Neuronal stem cell (in vitro differentiated cells): ENCODE results near the gene PRR12. TPM values are rescaled to one million over a fixed set of nuclear protein-coding genes. Genes with fewer than 3 reads are reported as not detected.

Source experiments
- DNase-seq: peaks from one replicate; pipeline ENCODE4 v3.0.0-alpha.2; 2013; ENCODE audit warnings: low spot score
- H2AFZ ChIP-seq: one replicate; pipeline ENCODE4 v1.6.1; 2013; ENCODE audit warnings: mild to moderate bottlenecking, low read length, inconsistent platforms
- H2AK5ac ChIP-seq: 2 replicates; pipeline ENCODE4 v1.6.1; 2013; ENCODE audit warnings: low read depth, mild to moderate bottlenecking, inconsistent platforms, low read length, moderate library complexity, mixed read lengths
- H2BK120ac ChIP-seq: 2 replicates; pipeline ENCODE4 v1.6.1; 2013; ENCODE audit warnings: low read depth, mild to moderate bottlenecking, inconsistent platforms, low read length, moderate library complexity, mixed read lengths
- H2BK12ac ChIP-seq: one replicate; pipeline ENCODE4 v1.6.1; 2013; ENCODE audit warnings: low read length, inconsistent platforms
- H2BK15ac ChIP-seq: 2 replicates; pipeline ENCODE4 v1.6.1; 2013; ENCODE audit warnings: mild to moderate bottlenecking, low read length, inconsistent platforms, mixed read lengths
- H2BK5ac ChIP-seq: one replicate; pipeline ENCODE4 v1.6.1; 2013; ENCODE audit warnings: inconsistent platforms, mild to moderate bottlenecking, low read length, moderate library complexity
- H3K14ac ChIP-seq: one replicate; pipeline ENCODE4 v1.6.1; 2013; ENCODE audit warnings: low read length, inconsistent platforms
- H3K18ac ChIP-seq: 2 replicates; pipeline ENCODE4 v1.6.1; 2013; ENCODE audit warnings: low read length, inconsistent platforms
- H3K23ac ChIP-seq: 2 replicates; pipeline ENCODE4 v1.6.1; 2013; ENCODE audit warnings: low read depth, mild to moderate bottlenecking, mixed read lengths, low read length, inconsistent platforms; ENCODE audit not compliant: poor library complexity
- H3K27ac ChIP-seq: replicated peaks from 3 replicates; pipeline ENCODE4 v1.5.1; 2013; ENCODE audit warnings: low read length, inconsistent platforms
- H3K27me3 ChIP-seq, 3 experiments: 2 replicates each; pipeline ENCODE4 v1.6.1; 2013; ENCODE audit warnings: low read length in 3 of 3, mild to moderate bottlenecking in 2 of 3, inconsistent platforms in 1 of 3, low read depth in 1 of 3, mixed read lengths in 1 of 3, moderate library complexity in 1 of 3; ENCODE audit not compliant: control insufficient read depth in 3 of 3, insufficient read depth in 3 of 3
- H3K36me3 ChIP-seq, 2 donors: replicated peaks in 1 of 2; 2 replicates each; pipeline ENCODE4 v1.6.1; 2013; ENCODE audit warnings: low read length in 2 of 2; ENCODE audit not compliant: control insufficient read depth in 2 of 2, insufficient read depth in 2 of 2
- H3K4ac ChIP-seq: 2 replicates; pipeline ENCODE4 v1.6.1; 2013; ENCODE audit warnings: inconsistent platforms, mild to moderate bottlenecking, low read length, moderate library complexity
- H3K4me1 ChIP-seq, 2 donors: 1 replicate in 1 of 2; 2 replicates in 1 of 2; pipeline ENCODE4 v1.6.1; 2013; ENCODE audit warnings: low read length in 2 of 2, low read depth in 1 of 2; ENCODE audit not compliant: control insufficient read depth in 2 of 2, insufficient read depth in 1 of 2
- H3K4me2 ChIP-seq: one replicate; pipeline ENCODE4 v1.6.1; 2013; ENCODE audit warnings: mild to moderate bottlenecking, low read length, inconsistent platforms; ENCODE audit not compliant: insufficient read depth, poor library complexity, severe bottlenecking
- H3K4me3 ChIP-seq, 2 donors: 2 replicates each; pipeline ENCODE4 v1.5.1; 2013; ENCODE audit warnings: low read length in 2 of 2, mild to moderate bottlenecking in 2 of 2, inconsistent platforms in 1 of 2, moderate library complexity in 1 of 2
- H3K79me1 ChIP-seq: one replicate; pipeline ENCODE4 v1.6.1; 2013; ENCODE audit warnings: low read depth, mild to moderate bottlenecking, inconsistent platforms, low read length, moderate library complexity
- H3K9ac ChIP-seq: one replicate; pipeline ENCODE4 v1.6.1; 2013; ENCODE audit warnings: mild to moderate bottlenecking, low read depth, low read length, inconsistent platforms; ENCODE audit not compliant: poor library complexity
- H3K9me3 ChIP-seq, 2 donors: replicated peaks in 1 of 2; 2 replicates each; pipeline versions ENCODE3 to v1.6.1; 2013; ENCODE audit warnings: low read length in 2 of 2, mild to moderate bottlenecking in 2 of 2, inconsistent platforms in 1 of 2, low read depth in 1 of 2, mixed read lengths in 1 of 2, moderate library complexity in 1 of 2; ENCODE audit not compliant: control insufficient read depth in 2 of 2, insufficient read depth in 1 of 2
- H4K8ac ChIP-seq: one replicate; pipeline ENCODE4 v1.6.1; 2013; ENCODE audit warnings: low read depth, mild to moderate bottlenecking, inconsistent platforms, low read length, moderate library complexity
- H4K91ac ChIP-seq: one replicate; pipeline ENCODE4 v1.6.1; 2013; ENCODE audit warnings: low read length, low read depth, mild to moderate bottlenecking, inconsistent platforms; ENCODE audit not compliant: poor library complexity
- WGBS, 2 donors: extraction: QIAGEN DNeasy Blood & Tissue Kit; methylation state at CpG; one replicate each; pipeline ENCODE4 v1.1.7; 2013; ENCODE audit warnings: missing lambda C conversion rate in 2 of 2, mixed read lengths in 1 of 2; ENCODE audit not compliant: insufficient read length in 2 of 2, insufficient replicate concordance in 1 of 2; ENCODE audit errors: extremely low coverage in 2 of 2; 5-methylcytosine and 5-hydroxymethylcytosine counted together
- polyA plus RNA-seq, 2 experiments: library from polyadenylated mRNA; stranded (reverse); fragments of 200-250 nt; gene quantifications; one replicate each; pipeline ENCODE4 v1.2.3, GENCODE V29; 2013

PRR12 gene
- 16.0 TPM for polyA plus RNA-seq (2013, experiment 1 of 2)
- polyA plus RNA-seq (2013, experiment 2 of 2), result 16.2 TPM

GRCh38 chr19:49590971-49591730, at the start of gene PRR12:
Gene PRR12 (plus strand): TSS chr19:49591182. CDS start chr19:49591655, 473 bp downstream.
- peak within 1 kb of the TSS; percentile 100 for H3K14ac ChIP-seq
- peak within 1 kb of the TSS; percentile 94 for H2BK120ac ChIP-seq
- H2BK15ac ChIP-seq, result peak within 1 kb of the TSS; percentile 100
- H2BK5ac ChIP-seq, result peak within 1 kb of the TSS; percentile 99
- H3K27ac ChIP-seq, result peak within 1 kb of the TSS; percentile 95
- peak within 1 kb of the TSS; percentile 76 for H3K4ac ChIP-seq
- H2AK5ac ChIP-seq, result peak within 1 kb of the TSS; percentile 100
- H3K4me2 ChIP-seq, result peak within 1 kb of the TSS; percentile 100
- peak within 1 kb of the TSS; percentile 98 for H3K4me3 ChIP-seq
- peak within 1 kb of the TSS; percentile 79 for H4K91ac ChIP-seq
- peaks cover 27% of the 10 kb centered on the region for H3K79me1 ChIP-seq
- peak within 1 kb of the TSS; percentile 43 for H4K8ac ChIP-seq
- H3K27me3 ChIP-seq, result no peaks in the 10 kb centered on the region
- H3K9me3 ChIP-seq, result no peaks in the 10 kb centered on the region
- no CpG with 5 or more reads among the region's 66 CpGs for WGBS, 2 donors
- peak within 1 kb of the TSS; percentile 99 for H3K23ac ChIP-seq
- peak within 1 kb of the TSS; percentile 100 for H3K9ac ChIP-seq
- H3K18ac ChIP-seq, result peak within 1 kb of the TSS; percentile 100
- H2BK12ac ChIP-seq, result peak within 1 kb of the TSS; percentile 97
- peak; percentile 73 for DNase-seq
- peak within 1 kb of the TSS; percentile 80 for H2AFZ ChIP-seq
- H3K36me3 ChIP-seq, result peaks cover 18 to 23% of the 10 kb centered on the region in 2 donors
- H3K4me1 ChIP-seq, result peaks cover 8 to 12% of the 10 kb centered on the region in 2 donors

DNA sequence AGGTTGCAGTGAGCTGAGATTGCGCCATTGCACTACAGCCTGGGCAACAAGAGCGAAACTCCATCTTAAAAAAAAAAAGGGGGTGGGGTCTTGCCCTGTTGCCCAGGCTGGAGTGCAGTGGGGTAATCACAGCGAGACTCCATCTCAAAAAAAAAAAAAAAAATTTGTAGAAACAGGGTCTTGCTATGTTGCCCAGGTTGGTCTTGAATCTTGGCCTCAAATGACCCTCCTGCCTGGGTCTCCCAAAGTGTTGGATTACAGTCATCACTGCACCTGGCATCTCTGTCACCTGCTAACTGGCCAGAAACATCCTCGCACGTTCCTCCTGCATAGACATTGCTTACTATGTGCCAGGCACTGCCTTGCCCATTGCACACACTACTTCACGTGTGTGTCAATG, 49.1 kb upstream of the PRR12 start:
- Histone ChIP-seq H3K4me3 (no peak overlapping the region), H2BK15ac (no peak overlapping the region), H3K9me3 (no peaks in the 10 kb centered on the region), H4K8ac (no peak overlapping the region), H2BK12ac (no peak overlapping the region), H3K4me2 (no peak overlapping the region), H2AK5ac (no peak overlapping the region), H3K18ac (no peak overlapping the region), H3K79me1 (no peaks in the 10 kb centered on the region), H2BK120ac (no peak overlapping the region), H3K4me1 (peaks cover 0 to 4% of the 10 kb centered on the region in 2 donors), H3K14ac (no peak overlapping the region), H3K27ac (no peak overlapping the region), H3K23ac (no peak overlapping the region), H4K91ac (no peak overlapping the region), H3K27me3 (no peaks in the 10 kb centered on the region), H3K36me3 (peaks cover 5 to 18% of the 10 kb centered on the region in 2 donors), H2BK5ac (no peak overlapping the region), H2AFZ (no peak overlapping the region), H3K4ac (no peak overlapping the region), H3K9ac (no peak overlapping the region)
- DNase-seq, result no peak
- WGBS, 2 donors, result no CpG with 5 or more reads among the region's 6 CpGs

- peaks cover 5 to 18% of the 10 kb centered on the region in 2 donors for H3K36me3 ChIP-seq
- no peak overlapping the region for H2BK120ac ChIP-seq
- no peak overlapping the region for H3K27ac ChIP-seq
- H3K14ac ChIP-seq, result peak overlapping the region; percentile 56
- no peak overlapping the region for H3K9ac ChIP-seq
- H2BK12ac ChIP-seq, result no peak overlapping the region
- no peak overlapping the region for H3K4me3 ChIP-seq
- no peak for DNase-seq
- H2AK5ac ChIP-seq, result no peak overlapping the region
- H3K18ac ChIP-seq, result peak overlapping the region; percentile 38
- no peak overlapping the region for H3K4me2 ChIP-seq
- no peaks in the 10 kb centered on the region for H3K79me1 ChIP-seq
- no peak overlapping the region for H2AFZ ChIP-seq
- H2BK5ac ChIP-seq, result no peak overlapping the region
- H4K91ac ChIP-seq, result no peak overlapping the region
- H3K4ac ChIP-seq, result no peak overlapping the region
- no peaks in the 10 kb centered on the region for H3K27me3 ChIP-seq
- no peak overlapping the region for H2BK15ac ChIP-seq
- peak overlapping the region; percentile 75 for H3K23ac ChIP-seq
- no peak overlapping the region for H4K8ac ChIP-seq
- WGBS, 2 donors, result no CpG with 5 or more reads among the region's 16 CpGs
- no peaks in the 10 kb centered on the region for H3K9me3 ChIP-seq
- H3K4me1 ChIP-seq, result peaks cover 0 to 4% of the 10 kb centered on the region in 2 donors
Measured at GRCh38 chr19:49542446-49542845, 48.5 kb upstream of the PRR12 start.

- H3K4me2 ChIP-seq, result no peak overlapping the region
- no peak overlapping the region for H2BK120ac ChIP-seq
- no peaks in the 10 kb centered on the region for H3K9me3 ChIP-seq
- no peak overlapping the region for H4K91ac ChIP-seq
- H2BK12ac ChIP-seq, result no peak overlapping the region
- WGBS, 2 donors, result no CpG with 5 or more reads among the region's 14 CpGs
- H3K23ac ChIP-seq, result peak overlapping the region; percentile 55
- no peak overlapping the region for H3K18ac ChIP-seq
- H3K4ac ChIP-seq, result no peak overlapping the region
- H2BK15ac ChIP-seq, result no peak overlapping the region
- H3K36me3 ChIP-seq, result peaks cover 5 to 18% of the 10 kb centered on the region in 2 donors
- H3K14ac ChIP-seq, result peak overlapping the region; percentile 38
- H4K8ac ChIP-seq, result peak overlapping the region; percentile 43
- peak overlapping the region; percentile 21 for H3K9ac ChIP-seq
- no peak overlapping the region for H2BK5ac ChIP-seq
- H3K27ac ChIP-seq, result no peak overlapping the region
- H3K27me3 ChIP-seq, result no peaks in the 10 kb centered on the region
- H2AFZ ChIP-seq, result no peak overlapping the region
- peak overlapping the region; percentile 70 for H2AK5ac ChIP-seq
- peaks cover 0 to 4% of the 10 kb centered on the region in 2 donors for H3K4me1 ChIP-seq
- no peaks in the 10 kb centered on the region for H3K79me1 ChIP-seq
- H3K4me3 ChIP-seq, result no peak overlapping the region
- no peak for DNase-seq
Measured at GRCh38 chr19:49543032-49543431, 48.0 kb upstream of the PRR12 start.
